Sigmoid colon (tissue), 7 donors: ENCODE measurements around the gene SAMD14. TPM values are rescaled to one million over a fixed set of nuclear protein-coding genes. Genes with fewer than 3 reads are reported as not detected.

Experiments used
- DNase-seq: peaks from one replicate; pipeline ENCODE4 v3.0.0-alpha.2; 2019
- H3K27ac ChIP-seq, 4 donors: fragments of 200-600 bp; sonication (generic); one replicate each; pipeline ENCODE4 v1.5.1; 2016 to 2019; ENCODE audit warnings: mild to moderate bottlenecking in 1 of 4
- H3K27me3 ChIP-seq, 3 donors: fragments of 200-600 bp; sonication (generic); one replicate each; pipeline ENCODE4 v1.5.1; 2019; ENCODE audit warnings: mild to moderate bottlenecking in 1 of 3
- H3K36me3 ChIP-seq, 4 donors: fragments of 200-600 bp; sonication (generic); one replicate each; pipeline ENCODE4 v1.5.1; 2016 to 2019
- H3K4me1 ChIP-seq, 4 donors: fragments of 200-600 bp; sonication (generic); one replicate each; pipeline ENCODE4 v1.5.1; 2017 to 2019
- H3K4me3 ChIP-seq, 4 donors: fragments of 200-600 bp; sonication (generic); one replicate each; pipeline ENCODE4 v1.5.1; 2017 to 2019; ENCODE audit warnings: mild to moderate bottlenecking in 2 of 4, moderate library complexity in 1 of 4
- H3K9me3 ChIP-seq, 4 donors: fragments of 200-600 bp in 3 of 4; sonication (generic) in 3 of 4; one replicate each; pipeline versions ENCODE4 v1.5.1 to v1.6.1; 2013 to 2019
- CTCF ChIP-seq, 4 experiments: fragments of 450-650 bp in 3 of 4; fragments of 200-600 bp in 1 of 4; IDR thresholded peaks; one replicate each; pipeline ENCODE4 v1.5.1; 2016 to 2019; ENCODE audit warnings: antibody characterized with exemption in 4 of 4, mild to moderate bottlenecking in 3 of 4, moderate library complexity in 2 of 4
- EP300 ChIP-seq, 4 donors: sonication (generic); formaldehyde crosslinking; IDR thresholded peaks; one replicate each; pipeline ENCODE4 v1.6.1; 2017; ENCODE audit warnings: antibody characterized with exemption in 4 of 4
- POLR2A ChIP-seq, 2 donors: fragments of 450-650 bp; IDR thresholded peaks; one replicate each; pipeline ENCODE4 v1.6.1; 2016; ENCODE audit warnings: antibody characterized with exemption in 2 of 2, mild to moderate bottlenecking in 2 of 2, moderate library complexity in 2 of 2
- POLR2AphosphoS5 ChIP-seq, 4 donors: sonication (generic); formaldehyde crosslinking; IDR thresholded peaks; one replicate each; pipeline ENCODE4 v1.6.1; 2017; ENCODE audit warnings: antibody characterized with exemption in 4 of 4
- WGBS, 2 donors: extraction: QIAGEN DNeasy Blood & Tissue Kit; methylation state at CpG; one replicate each; pipeline ENCODE4 v1.1.7; 2013; 5-methylcytosine and 5-hydroxymethylcytosine counted together
- intact Hi-C: fragments of 100-400 bp; cut with DNase I; formaldehyde crosslinking; loops from one replicate; pipeline ENCODE4 v1.15.1; 2023
- polyA plus RNA-seq, 3 donors: library from polyadenylated mRNA; stranded (reverse); fragments of 200-250 nt; gene quantifications; one replicate each; pipeline ENCODE4 v1.2.3, GENCODE V29; 2013
- total RNA-seq, 4 donors: library from RNA; depleted of rRNA; stranded (reverse); fragments of >200 nt; gene quantifications; one replicate each; pipeline ENCODE4 v1.1.0, GENCODE V29; 2016
- donor health status: healthy with polysubstance abuse.
- donor health status: Bipolar disorder and iron deficiency.
- donor health status: healthy.

The SAMD14 gene
- total and polyA plus RNA-seq, 7 donors, result 0.16 to 2.5 (median 0.92) TPM

- Histone ChIP-seq H3K36me3 (no peaks in the 10 kb centered on the region), H3K4me3 (peak within 1 kb of the TSS; percentile 69 to 92 (median 82)), H3K4me1 (peaks cover 0 to 85% (median 77%) of the 10 kb centered on the region in 4 donors), H3K27ac (peak within 1 kb of the TSS; percentile 89 to 95 (median 92)), H3K9me3 (no peaks in the 10 kb centered on the region), H3K27me3 (no peaks in the 10 kb centered on the region)
- DNase-seq, result no peak
- intact Hi-C loops, result no loop called here
- no peak for TF ChIP-seq EP300 (IDR thresholded peaks at IDR 0.05)
- no peak for TF ChIP-seq POLR2A (IDR thresholded peaks at IDR 0.05)
- no peak for TF ChIP-seq CTCF (IDR thresholded peaks at IDR 0.05)
- no peak for TF ChIP-seq POLR2AphosphoS5 (IDR thresholded peaks at IDR 0.05)
- 0% methylated on average over 69 of the region's 69 CpGs for WGBS, 2 donors
These were observed 20.5 kb upstream of the SAMD14 start, which contains the start of gene PPP1R9B for GRCh38 chr17:50150354-50151040. Gene PPP1R9B, minus strand, starts transcription at chr17:50150677. Its CDS starts 164 bp downstream, at chr17:50150513.

- Histone ChIP-seq H3K4me3 (peak overlapping the region; percentile 69 to 92 (median 82)), H3K27ac (peak overlapping the region; percentile 89 to 95 (median 92)), H3K4me1 (peaks cover 0 to 83% (median 70%) of the 10 kb centered on the region in 4 donors), H3K9me3 (no peaks in the 10 kb centered on the region), H3K27me3 (no peaks in the 10 kb centered on the region), H3K36me3 (peaks cover 4 to 6% (median 4%) of the 10 kb centered on the region in 4 donors)
- TF ChIP-seq CTCF (IDR thresholded peaks at IDR 0.05) (peak in 1 of 4 experiments; percentile 15), POLR2AphosphoS5 (IDR thresholded peaks at IDR 0.05) (peak in 1 of 4 donors; percentile 15), POLR2A (IDR thresholded peaks at IDR 0.05) (no peak)
- DNase-seq, result peak; percentile 80
- intact Hi-C loops, result no loop called here
- 0 to 1% methylated on average over 123 of the region's 123 CpGs for WGBS, 2 donors
These were observed 19.7 kb upstream of the SAMD14 start for GRCh38 chr17:50149417-50150353.

- DNase-seq, result no peak
- Histone ChIP-seq H3K27ac (peak overlapping the region; percentile 89 to 95 (median 92)), H3K4me3 (peak overlapping the region; percentile 69 to 92 (median 82)), H3K4me1 (peaks cover 0 to 77% (median 63%) of the 10 kb centered on the region in 4 donors), H3K36me3 (peaks cover 4 to 12% (median 10%) of the 10 kb centered on the region in 4 donors), H3K9me3 (no peaks in the 10 kb centered on the region), H3K27me3 (no peaks in the 10 kb centered on the region)
- WGBS, 2 donors, result 0% methylated on average over 30 of the region's 30 CpGs
- TF ChIP-seq EP300 (IDR thresholded peaks at IDR 0.05), result no peak
- no peak for TF ChIP-seq POLR2AphosphoS5 (IDR thresholded peaks at IDR 0.05)
- TF ChIP-seq CTCF (IDR thresholded peaks at IDR 0.05), result no peak
- TF ChIP-seq POLR2A (IDR thresholded peaks at IDR 0.05), result no peak
- intact Hi-C loops, result no loop called here
These were observed 19.1 kb upstream of the SAMD14 start for GRCh38 chr17:50149091-50149416.

GRCh38 chr17:50148226-50149090 is 18.5 kb upstream of the SAMD14 start:
- Histone ChIP-seq H3K4me1 (peaks cover 0 to 71% (median 57%) of the 10 kb centered on the region in 4 donors), H3K36me3 (peaks cover 4 to 18% (median 14%) of the 10 kb centered on the region in 4 donors), H3K9me3 (no peaks in the 10 kb centered on the region), H3K4me3 (peak overlapping the region; percentile 69 to 92 (median 82)), H3K27ac (peak overlapping the region; percentile 89 to 95 (median 92)), H3K27me3 (no peaks in the 10 kb centered on the region)
- intact Hi-C loops, result no loop called here
- WGBS, 2 donors, result 1 to 3% methylated on average over 25 of the region's 25 CpGs
- no peak for DNase-seq
- TF ChIP-seq POLR2AphosphoS5 (IDR thresholded peaks at IDR 0.05) (no peak), CTCF (IDR thresholded peaks at IDR 0.05) (peak in 2 of 4 experiments; percentile 14 to 27)
